Muscle of leg (tissue), 11 donors: ENCODE measurements around the gene PARD3. TPM values are rescaled to one million over a fixed set of nuclear protein-coding genes. Genes with fewer than 3 reads are reported as not detected.
"Not testable (repeated sequence)": the region's sequence is repeated elsewhere in the genome, so short reads cannot be mapped to it uniquely, and the experiment has no call there.

ENCODE experiments used
- DNase-seq: peaks from one replicate; pipeline ENCODE4 v3.0.0; 2013
- H3K27ac ChIP-seq: one replicate; pipeline ENCODE4 v1.5.1; 2013; ENCODE audit warnings: mild to moderate bottlenecking, low read length, control low read depth
- H3K27me3 ChIP-seq: one replicate; pipeline ENCODE4 v1.6.1; 2013; ENCODE audit warnings: low read length; ENCODE audit not compliant: control insufficient read depth, insufficient read depth
- H3K36me3 ChIP-seq: one replicate; pipeline ENCODE4 v1.6.1; 2013; ENCODE audit warnings: low read length; ENCODE audit not compliant: control insufficient read depth, insufficient read depth
- H3K4me1 ChIP-seq: one replicate; pipeline ENCODE4 v1.6.1; 2013; ENCODE audit warnings: low read length; ENCODE audit not compliant: control insufficient read depth, insufficient read depth
- H3K4me3 ChIP-seq: one replicate; pipeline ENCODE4 v1.5.1; 2013; ENCODE audit warnings: low read length, control low read depth
- H3K9me3 ChIP-seq: replicated peaks from 2 replicates; pipeline ENCODE4 v1.6.1; 2013; ENCODE audit warnings: low read depth, low read length; ENCODE audit not compliant: control insufficient read depth
- WGBS: methylation state at CpG from one replicate; pipeline ENCODE4 v1.1.5; 2013; ENCODE audit warnings: missing lambda C conversion rate; ENCODE audit not compliant: insufficient coverage; 5-methylcytosine and 5-hydroxymethylcytosine counted together
- polyA plus RNA-seq, 8 donors: library from polyadenylated mRNA; unstranded; fragments of 120-200 nt; gene quantifications; one replicate each; pipeline versions ENCODE4 v1.2.1 to v1.2.3, GENCODE V29; 2013; ENCODE audit warnings: inconsistent platforms in 1 of 8, low replicate concordance in 1 of 8; ENCODE audit not compliant: insufficient read length in 8 of 8, insufficient read depth in 1 of 8
- total RNA-seq: library from RNA; stranded (reverse); fragments of 120-200 nt; gene quantifications from one replicate; pipeline ENCODE4 v1.2.4, GENCODE V29; 2013

Gene PARD3
- total and polyA plus RNA-seq, 9 donors: 32.4 to 59.0 (median 41.9) TPM

DNA sequence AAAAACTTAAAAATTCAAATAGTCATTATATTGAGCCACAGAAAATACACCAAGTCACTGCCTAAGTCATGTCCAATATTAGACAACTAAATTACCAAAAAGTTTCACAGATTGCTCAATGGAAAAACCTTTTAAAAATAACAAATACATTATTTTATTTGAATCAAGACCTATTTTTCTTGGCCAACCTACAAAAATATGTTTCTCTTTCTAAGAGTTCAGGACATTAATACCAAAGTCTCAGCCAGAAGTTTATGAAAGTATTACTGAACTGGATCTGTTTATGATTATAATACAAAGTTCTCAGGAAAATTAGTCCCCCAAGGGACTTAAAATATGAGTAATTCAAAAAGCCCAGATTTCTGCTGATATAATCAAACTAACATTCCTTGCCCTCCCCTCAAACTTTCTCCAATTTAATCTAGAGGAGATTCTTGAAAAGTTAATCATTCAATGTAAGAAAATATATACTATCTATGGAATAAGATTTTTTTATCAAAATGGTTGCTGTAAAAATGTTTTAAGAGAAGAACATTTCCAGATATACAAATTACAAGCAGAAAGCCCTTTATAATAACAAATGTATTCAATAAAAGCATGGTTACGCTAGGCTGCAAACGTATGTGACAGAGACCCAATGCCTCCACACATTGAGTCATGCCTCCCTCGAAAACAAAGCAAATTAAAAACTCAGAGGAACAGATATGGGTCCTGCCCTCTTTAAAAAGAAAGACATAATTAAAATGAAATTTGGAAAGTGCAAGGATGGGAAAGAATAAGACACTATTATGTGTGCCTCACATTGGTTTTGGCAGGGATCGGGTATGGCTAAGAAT, 381.6 kb downstream of the PARD3 start:
- peak; percentile 95 for DNase-seq
- Histone ChIP-seq H3K4me3 (no peak overlapping the region), H3K36me3 (no peaks in the 10 kb centered on the region), H3K27me3 (no peaks in the 10 kb centered on the region), H3K27ac (peak overlapping the region; percentile 71), H3K4me1 (peaks cover 6% of the 10 kb centered on the region), H3K9me3 (no peaks in the 10 kb centered on the region)
- 59% methylated on average over 1 of the region's 4 CpGs for WGBS

DNA sequence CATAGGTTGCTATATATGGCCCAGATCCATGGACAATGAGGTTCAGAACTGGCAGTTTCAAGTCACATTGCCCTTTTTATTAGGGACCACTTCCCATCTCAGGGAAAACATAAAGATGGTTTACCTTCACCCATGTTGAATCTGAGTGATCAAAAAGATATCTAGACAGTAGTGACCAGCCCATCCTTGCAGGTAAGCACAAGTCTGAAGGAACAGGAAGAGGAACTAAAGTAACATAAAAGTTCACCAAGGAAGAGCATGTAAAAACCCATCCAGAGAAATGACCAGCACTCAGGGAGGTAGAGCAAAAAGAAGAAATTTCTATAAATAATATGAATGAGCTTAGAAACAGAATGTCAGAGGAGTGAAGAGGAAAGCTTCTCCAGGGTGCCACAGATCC, 382.5 kb downstream of the PARD3 start:
- DNase-seq: no peak
- Histone ChIP-seq H3K9me3 (no peaks in the 10 kb centered on the region), H3K36me3 (no peaks in the 10 kb centered on the region), H3K27me3 (no peaks in the 10 kb centered on the region), H3K4me1 (peaks cover 6% of the 10 kb centered on the region), H3K4me3 (no peak overlapping the region), H3K27ac (peak overlapping the region; percentile 71)

- WGBS: no CpG with 5 or more reads among the region's 3 CpGs
- no peaks in the 10 kb centered on the region for H3K27me3 ChIP-seq
- H3K27ac ChIP-seq: no peak overlapping the region
- no peaks in the 10 kb centered on the region for H3K9me3 ChIP-seq
- no peak for DNase-seq
- H3K4me3 ChIP-seq: no peak overlapping the region
- H3K4me1 ChIP-seq: peaks cover 6% of the 10 kb centered on the region
- H3K36me3 ChIP-seq: no peaks in the 10 kb centered on the region
Observed at GRCh38 chr10:34430685-34431084, 384.4 kb downstream of the PARD3 start.

GRCh38 chr10:34428501-34428900, 386.6 kb downstream of the PARD3 start:
- no peak for DNase-seq
- no peaks in the 10 kb centered on the region for H3K4me1 ChIP-seq
- H3K36me3 ChIP-seq: no peaks in the 10 kb centered on the region
- no peaks in the 10 kb centered on the region for H3K9me3 ChIP-seq
- H3K27me3 ChIP-seq: no peaks in the 10 kb centered on the region
- WGBS: no CpG with 5 or more reads among the region's 3 CpGs
- no peak overlapping the region for H3K27ac ChIP-seq
- H3K4me3 ChIP-seq: no peak overlapping the region

DNA sequence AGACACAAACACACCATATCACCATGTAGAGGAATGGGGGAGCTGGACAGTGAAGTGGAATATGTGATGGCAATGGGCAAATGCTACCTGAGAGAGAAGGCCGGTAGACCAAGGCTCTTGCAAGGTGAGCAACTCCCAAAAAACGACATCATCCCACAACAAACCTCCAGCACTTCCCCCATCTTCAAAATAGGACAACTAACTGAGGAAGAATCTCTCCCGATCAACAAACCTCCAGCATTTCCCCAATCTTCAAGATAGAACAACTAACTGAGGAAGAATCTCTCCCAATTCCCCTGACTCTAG, 387.2 kb downstream of the PARD3 start:
- no peaks in the 10 kb centered on the region for H3K4me1 ChIP-seq
- H3K4me3 ChIP-seq: no peak overlapping the region
- H3K36me3 ChIP-seq: no peaks in the 10 kb centered on the region
- no peaks in the 10 kb centered on the region for H3K9me3 ChIP-seq
- no peaks in the 10 kb centered on the region for H3K27me3 ChIP-seq
- 63% methylated on average over 1 of the region's 3 CpGs for WGBS
- DNase-seq: no peak
- no peak overlapping the region for H3K27ac ChIP-seq

GRCh38 chr10:34427158-34427910, 387.8 kb downstream of the PARD3 start:
- not testable (repeated sequence) for H3K4me1 ChIP-seq, H3K4me3 ChIP-seq, H3K9me3 ChIP-seq, H3K27ac ChIP-seq, H3K36me3 ChIP-seq, DNase-seq, H3K27me3 ChIP-seq
- WGBS: 73% methylated on average over 4 of the region's 20 CpGs

- H3K27ac ChIP-seq, H3K36me3 ChIP-seq, H3K4me1 ChIP-seq, H3K27me3 ChIP-seq, H3K9me3 ChIP-seq, H3K4me3 ChIP-seq, DNase-seq: not testable (repeated sequence)
- WGBS: 92% methylated on average over 2 of the region's 7 CpGs
Observed at GRCh38 chr10:34426538-34427157, 388.4 kb downstream of the PARD3 start.

DNA sequence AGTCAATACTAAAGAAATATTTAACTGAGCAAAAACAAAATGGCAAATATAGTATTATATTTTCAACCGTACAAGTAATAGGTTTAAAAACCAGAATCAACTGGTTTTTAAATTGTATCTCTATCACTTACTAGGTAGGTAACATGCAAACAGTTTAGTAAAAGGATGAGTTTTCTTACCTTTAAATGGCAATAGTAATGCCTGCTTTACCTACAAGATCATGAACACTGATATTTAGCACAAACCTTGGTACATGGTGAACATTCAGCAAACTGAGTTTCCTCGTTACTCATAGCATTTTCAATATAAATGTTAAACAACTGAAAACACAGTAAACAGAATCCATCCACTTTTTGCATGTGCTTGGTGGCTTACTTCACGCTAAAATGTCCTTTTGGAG, 389.1 kb downstream of the PARD3 start:
- no peak overlapping the region for H3K27ac ChIP-seq
- H3K36me3 ChIP-seq: no peaks in the 10 kb centered on the region
- H3K4me3 ChIP-seq: no peak overlapping the region
- no peaks in the 10 kb centered on the region for H3K9me3 ChIP-seq
- no peaks in the 10 kb centered on the region for H3K27me3 ChIP-seq
- no peaks in the 10 kb centered on the region for H3K4me1 ChIP-seq
- no CpG with 5 or more reads among the region's 3 CpGs for whole genome bisulfite sequencing
- DNase-seq: no peak

DNA sequence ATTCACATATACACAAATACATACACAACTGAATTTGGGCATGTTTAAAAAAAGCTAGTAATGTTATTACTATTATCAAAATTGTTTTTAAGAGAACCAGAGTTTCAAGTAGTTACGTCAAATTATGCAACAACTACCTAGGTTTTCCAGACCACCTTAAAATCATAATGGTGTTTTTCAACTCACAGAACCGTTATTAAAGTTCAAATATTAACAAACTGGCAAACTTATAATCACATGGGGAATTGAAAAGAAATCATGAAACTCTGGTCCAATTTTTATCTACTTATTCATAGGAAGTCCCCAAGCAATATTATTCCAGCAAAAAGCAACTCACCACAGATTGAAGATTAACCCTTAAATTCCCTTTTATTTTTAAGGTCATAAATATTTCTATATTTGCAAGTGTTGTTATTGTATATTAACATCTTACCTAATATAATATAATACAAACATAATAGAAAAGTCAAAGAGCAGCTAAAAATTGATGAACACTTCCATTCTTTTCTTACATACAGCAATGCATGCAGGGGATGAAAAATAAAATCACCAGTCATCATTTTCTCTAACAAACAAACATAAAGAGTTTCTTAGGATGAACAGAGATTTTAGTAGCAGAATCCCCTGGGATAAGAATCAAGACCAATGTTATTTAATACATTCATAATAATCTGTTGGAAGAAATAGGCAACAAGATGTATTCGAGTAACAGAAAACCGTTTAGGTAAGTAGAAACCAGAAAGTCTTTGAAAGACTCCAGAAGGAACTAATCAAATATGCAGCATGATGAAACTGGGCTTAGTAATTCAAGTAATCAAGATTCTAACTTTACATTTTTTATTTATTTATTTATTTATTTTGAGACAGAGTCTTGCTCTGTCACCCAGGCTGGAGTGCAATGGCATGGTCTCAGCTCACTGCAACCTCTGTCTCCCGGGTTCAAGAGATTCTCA, 391.1 kb downstream of the PARD3 start:
- H3K27me3 ChIP-seq: no peaks in the 10 kb centered on the region
- peaks cover 3% of the 10 kb centered on the region for H3K4me1 ChIP-seq
- H3K36me3 ChIP-seq: no peaks in the 10 kb centered on the region
- H3K9me3 ChIP-seq: no peaks in the 10 kb centered on the region
- H3K4me3 ChIP-seq: no peak overlapping the region
- 100% methylated on average over 1 of the region's 5 CpGs for WGBS
- peak; percentile 78 for DNase-seq
- H3K27ac ChIP-seq: no peak overlapping the region
